ENCODE data around the gene TEDDM1. TPM values are rescaled to one million over a fixed set of nuclear protein-coding genes. Genes with fewer than 3 reads are reported as not detected.

TEDDM1 gene
- total RNA-seq, 1 experiment from 2014 or later: not detected

DNA sequence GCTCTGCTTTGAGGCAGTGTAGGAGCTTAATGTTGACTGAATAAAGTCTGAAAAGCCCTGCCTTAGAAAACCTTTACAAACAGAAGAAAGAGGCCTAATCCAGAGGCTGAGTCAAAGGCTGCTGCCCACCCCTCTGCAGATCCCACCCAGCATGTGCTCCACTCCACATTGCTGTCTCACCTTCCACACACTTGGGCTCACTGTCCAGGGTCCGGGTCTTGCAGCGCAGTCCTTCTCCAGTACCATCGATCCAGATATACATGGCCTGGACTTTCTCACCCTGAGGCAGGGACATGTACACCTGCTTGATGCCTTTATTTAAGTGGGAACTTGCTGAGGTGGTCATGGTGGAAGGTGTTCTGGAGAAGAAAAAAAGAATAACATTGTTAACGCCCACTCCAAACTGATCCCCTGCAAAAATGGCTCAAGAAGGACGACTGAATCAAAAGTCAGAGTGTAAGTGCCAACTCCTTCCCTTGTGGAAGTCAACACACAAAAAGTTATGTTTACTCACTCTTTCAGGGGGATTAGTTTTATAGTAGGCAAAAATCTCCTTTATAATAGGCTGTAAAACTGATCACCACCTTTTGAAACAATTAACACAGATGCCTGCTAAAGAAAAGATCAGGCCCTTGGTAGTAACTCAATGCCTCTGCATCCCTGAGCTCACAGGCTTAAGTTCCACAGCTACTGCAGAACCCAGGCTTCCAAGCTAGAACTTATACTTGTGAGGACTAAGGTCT, 11.9 kb downstream of the TEDDM1 start:
- peaks cover 73% of the 10 kb centered on the region for H3K36me3 Mint-ChIP-seq
- no peaks in the 10 kb centered on the region for H3K27me3 Mint-ChIP-seq (ENCODE audit: low read depth)
- ChIA-PET POLR2A (interaction anchor here (1.0 kb wide), 1 partner anchor 245 kb away, joined by 3 read pairs; no protein-coding TSS in a partner anchor), CTCF (interaction anchor here (1.0 kb wide), 1 partner anchor 303 kb away, joined by 4 read pairs; no protein-coding TSS in a partner anchor)
- peak overlapping the region; percentile 36 for H3K27ac Mint-ChIP-seq
- no peak for TF ChIP-seq ZBTB21 (CRISPR knock-in tag; IDR thresholded peaks at IDR 0.05; ENCODE audit: borderline replicate concordance)
- no peak for TF ChIP-seq NFYB (CRISPR knock-in tag; conservative IDR thresholded peaks at IDR 0.05; ENCODE audit: low read depth)
- no peak for TF ChIP-seq AFF4 (CRISPR knock-in tag; IDR thresholded peaks at IDR 0.05; ENCODE audit: borderline replicate concordance)
- no peak for TF ChIP-seq NR3C1 (CRISPR knock-in tag; conservative IDR thresholded peaks at IDR 0.05; ENCODE audit: low read depth)
- TF ChIP-seq, protein P1, sequence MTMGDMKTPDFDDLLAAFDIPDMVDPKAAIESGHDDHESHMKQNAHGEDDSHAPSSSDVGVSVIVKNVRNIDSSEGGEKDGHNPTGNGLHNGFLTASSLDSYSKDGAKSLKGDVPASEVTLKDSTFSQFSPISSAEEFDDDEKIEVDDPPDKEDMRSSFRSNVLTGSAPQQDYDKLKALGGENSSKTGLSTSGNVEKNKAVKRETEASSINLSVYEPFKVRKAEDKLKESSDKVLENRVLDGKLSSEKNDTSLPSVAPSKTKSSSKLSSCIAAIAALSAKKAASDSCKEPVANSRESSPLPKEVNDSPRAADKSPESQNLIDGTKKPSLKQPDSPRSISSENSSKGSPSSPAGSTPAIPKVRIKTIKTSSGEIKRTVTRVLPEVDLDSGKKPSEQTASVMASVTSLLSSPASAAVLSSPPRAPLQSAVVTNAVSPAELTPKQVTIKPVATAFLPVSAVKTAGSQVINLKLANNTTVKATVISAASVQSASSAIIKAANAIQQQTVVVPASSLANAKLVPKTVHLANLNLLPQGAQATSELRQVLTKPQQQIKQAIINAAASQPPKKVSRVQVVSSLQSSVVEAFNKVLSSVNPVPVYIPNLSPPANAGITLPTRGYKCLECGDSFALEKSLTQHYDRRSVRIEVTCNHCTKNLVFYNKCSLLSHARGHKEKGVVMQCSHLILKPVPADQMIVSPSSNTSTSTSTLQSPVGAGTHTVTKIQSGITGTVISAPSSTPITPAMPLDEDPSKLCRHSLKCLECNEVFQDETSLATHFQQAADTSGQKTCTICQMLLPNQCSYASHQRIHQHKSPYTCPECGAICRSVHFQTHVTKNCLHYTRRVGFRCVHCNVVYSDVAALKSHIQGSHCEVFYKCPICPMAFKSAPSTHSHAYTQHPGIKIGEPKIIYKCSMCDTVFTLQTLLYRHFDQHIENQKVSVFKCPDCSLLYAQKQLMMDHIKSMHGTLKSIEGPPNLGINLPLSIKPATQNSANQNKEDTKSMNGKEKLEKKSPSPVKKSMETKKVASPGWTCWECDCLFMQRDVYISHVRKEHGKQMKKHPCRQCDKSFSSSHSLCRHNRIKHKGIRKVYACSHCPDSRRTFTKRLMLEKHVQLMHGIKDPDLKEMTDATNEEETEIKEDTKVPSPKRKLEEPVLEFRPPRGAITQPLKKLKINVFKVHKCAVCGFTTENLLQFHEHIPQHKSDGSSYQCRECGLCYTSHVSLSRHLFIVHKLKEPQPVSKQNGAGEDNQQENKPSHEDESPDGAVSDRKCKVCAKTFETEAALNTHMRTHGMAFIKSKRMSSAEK (CRISPR knock-in tag; IDR thresholded peaks at IDR 0.05; ENCODE audit: borderline replicate concordance): no peak
- no peak for TF ChIP-seq SP1 (CRISPR knock-in tag; conservative IDR thresholded peaks at IDR 0.05)
- TF ChIP-seq USF1 (CRISPR knock-in tag; IDR thresholded peaks at IDR 0.05): no peak
- no peak for TF ChIP-seq CREB1 (CRISPR knock-in tag; IDR thresholded peaks at IDR 0.05)
- TF ChIP-seq ZNF232 (CRISPR knock-in tag; IDR thresholded peaks at IDR 0.05): no peak
- no peak for TF ChIP-seq ZNF416 (CRISPR knock-in tag; IDR thresholded peaks at IDR 0.05)
- TF ChIP-seq, protein P2, sequence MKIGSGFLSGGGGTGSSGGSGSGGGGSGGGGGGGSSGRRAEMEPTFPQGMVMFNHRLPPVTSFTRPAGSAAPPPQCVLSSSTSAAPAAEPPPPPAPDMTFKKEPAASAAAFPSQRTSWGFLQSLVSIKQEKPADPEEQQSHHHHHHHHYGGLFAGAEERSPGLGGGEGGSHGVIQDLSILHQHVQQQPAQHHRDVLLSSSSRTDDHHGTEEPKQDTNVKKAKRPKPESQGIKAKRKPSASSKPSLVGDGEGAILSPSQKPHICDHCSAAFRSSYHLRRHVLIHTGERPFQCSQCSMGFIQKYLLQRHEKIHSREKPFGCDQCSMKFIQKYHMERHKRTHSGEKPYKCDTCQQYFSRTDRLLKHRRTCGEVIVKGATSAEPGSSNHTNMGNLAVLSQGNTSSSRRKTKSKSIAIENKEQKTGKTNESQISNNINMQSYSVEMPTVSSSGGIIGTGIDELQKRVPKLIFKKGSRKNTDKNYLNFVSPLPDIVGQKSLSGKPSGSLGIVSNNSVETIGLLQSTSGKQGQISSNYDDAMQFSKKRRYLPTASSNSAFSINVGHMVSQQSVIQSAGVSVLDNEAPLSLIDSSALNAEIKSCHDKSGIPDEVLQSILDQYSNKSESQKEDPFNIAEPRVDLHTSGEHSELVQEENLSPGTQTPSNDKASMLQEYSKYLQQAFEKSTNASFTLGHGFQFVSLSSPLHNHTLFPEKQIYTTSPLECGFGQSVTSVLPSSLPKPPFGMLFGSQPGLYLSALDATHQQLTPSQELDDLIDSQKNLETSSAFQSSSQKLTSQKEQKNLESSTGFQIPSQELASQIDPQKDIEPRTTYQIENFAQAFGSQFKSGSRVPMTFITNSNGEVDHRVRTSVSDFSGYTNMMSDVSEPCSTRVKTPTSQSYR (CRISPR knock-in tag; IDR thresholded peaks at IDR 0.05): no peak
- TF ChIP-seq, protein P3, sequence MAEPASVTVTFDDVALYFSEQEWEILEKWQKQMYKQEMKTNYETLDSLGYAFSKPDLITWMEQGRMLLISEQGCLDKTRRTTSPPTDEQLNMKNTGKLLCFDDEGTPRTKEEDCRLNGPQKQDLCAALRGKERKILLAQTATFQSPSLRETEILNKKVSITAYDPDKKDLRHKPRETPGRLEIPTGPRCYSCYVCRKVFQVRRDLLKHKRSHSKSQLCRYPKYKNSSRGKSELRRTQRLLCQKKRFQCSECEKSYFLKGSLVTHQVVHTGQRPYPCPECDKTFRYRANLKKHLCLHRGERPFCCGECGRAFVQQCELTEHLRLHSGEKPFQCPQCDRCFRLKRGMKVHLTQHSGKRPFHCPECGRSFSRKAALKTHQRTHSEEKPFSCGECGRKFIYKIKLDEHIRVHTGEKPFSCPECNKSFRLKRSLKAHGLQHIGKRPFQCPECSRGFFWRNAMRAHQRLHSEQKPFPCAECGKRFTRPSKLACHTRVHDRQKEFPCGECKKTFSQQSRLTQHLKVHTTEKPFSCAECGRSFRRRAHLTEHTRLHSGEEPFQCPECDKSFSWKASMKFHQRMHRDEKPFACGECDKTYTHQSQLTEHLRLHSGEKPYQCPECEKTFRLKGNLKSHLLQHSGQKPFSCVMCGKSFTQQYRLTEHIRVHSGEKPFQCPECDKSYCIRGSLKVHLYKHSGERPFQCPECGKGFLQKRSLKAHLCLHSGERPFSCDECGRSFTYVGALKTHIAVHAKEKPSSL (CRISPR knock-in tag; conservative IDR thresholded peaks at IDR 0.05): no peak
- TF ChIP-seq, protein P4, sequence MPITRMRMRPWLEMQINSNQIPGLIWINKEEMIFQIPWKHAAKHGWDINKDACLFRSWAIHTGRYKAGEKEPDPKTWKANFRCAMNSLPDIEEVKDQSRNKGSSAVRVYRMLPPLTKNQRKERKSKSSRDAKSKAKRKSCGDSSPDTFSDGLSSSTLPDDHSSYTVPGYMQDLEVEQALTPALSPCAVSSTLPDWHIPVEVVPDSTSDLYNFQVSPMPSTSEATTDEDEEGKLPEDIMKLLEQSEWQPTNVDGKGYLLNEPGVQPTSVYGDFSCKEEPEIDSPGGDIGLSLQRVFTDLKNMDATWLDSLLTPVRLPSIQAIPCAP (CRISPR knock-in tag; IDR thresholded peaks at IDR 0.05): no peak
- peak overlapping the region; percentile 97 for H3K4me3 Mint-ChIP-seq
- no peak for DNase-seq (ENCODE audit: low spot score)
- no peaks in the 10 kb centered on the region for H3K9me3 Mint-ChIP-seq
- H3K4me1 Mint-ChIP-seq: peaks cover 30% of the 10 kb centered on the region
- ATAC-seq: no peak

All from WTC11 (cell line).